NOMO-1 treated with DMSO at 0.1 percent for 48 hours (cell line): ENCODE results near the gene PGLYRP4.
"Not testable (repeated sequence)": the region's sequence is repeated elsewhere in the genome, so short reads cannot be mapped to it uniquely, and the experiment has no call there.

Source experiments
- DNase-seq: peaks from one replicate; lab custom pipeline; 2025; ENCODE audit not compliant: unreplicated experiment; lab: John Stamatoyannopoulos, UW

PGLYRP4 gene

DNA sequence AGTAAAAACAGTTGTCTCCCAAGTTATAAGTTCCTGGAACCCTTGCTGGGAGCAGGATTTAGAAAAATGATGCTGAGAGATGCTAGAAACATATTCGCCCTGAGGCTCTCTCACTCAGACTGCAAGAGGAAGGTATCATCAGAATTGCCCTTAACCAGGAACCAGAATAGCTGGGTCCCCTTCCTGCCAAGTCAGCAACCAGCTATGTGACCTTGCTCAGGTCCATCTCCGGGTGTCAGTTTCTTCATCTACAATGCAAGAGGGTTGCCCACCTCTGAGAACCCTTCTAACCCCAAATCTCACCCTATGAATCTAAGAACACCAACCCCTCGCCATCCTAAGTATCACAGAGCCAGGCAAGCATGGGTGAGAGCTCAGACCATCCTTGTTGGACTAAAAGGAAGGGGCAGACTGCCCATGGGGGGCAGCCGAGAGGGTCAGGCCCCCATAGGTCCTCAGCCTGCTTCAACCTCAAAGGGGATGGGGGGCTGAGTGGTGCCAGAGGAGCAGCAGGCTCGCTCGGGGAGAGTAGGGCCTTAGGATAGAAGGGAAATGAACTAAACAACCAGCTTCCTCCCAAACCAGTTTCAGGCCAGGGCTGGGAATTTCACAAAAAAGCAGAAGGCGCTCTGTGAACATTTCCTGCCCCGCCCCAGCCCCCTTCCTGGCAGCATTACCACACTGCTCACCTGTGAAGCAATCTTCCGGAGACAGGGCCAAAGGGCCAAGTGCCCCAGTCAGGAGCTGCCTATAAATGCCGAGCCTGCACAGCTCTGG lies 8.6 kb upstream of the PGLYRP4 start:
- peak; percentile 88 for DNase-seq

GRCh38 chr1:153356392-153357075 lies 7.9 kb upstream of the PGLYRP4 start:
- DNase-seq: no peak

DNA sequence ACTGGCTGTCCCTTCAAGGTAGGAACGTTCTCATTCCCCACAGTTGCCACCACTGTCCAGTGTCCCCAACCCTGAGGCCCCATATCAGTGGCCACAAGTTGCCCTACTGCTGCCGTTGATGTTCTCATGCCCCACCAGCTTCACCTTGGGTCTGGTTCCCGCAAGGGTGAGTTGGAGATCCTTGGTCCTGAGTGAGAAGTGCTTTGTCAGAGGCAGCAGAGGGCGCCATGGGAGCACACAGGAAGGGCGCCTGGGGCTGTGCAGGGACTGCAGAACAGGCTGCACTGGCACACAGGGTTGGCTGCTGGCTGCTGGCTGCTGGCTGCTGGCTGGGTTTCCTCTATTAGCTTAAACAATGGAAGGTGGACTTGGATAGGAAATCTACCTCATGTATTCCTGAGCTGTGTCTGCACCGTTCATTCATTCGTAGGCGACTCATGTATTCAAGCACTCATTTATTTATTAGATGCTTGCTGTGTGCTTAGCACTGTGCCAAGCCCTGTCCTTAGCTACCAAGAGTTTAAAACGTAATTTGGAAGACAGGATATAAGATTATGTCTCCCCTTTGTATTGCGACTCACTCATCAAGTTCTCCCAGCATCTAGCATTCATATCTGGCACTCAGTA lies 6.9 kb upstream of the PGLYRP4 start:
- DNase-seq: peak; percentile 93

DNA sequence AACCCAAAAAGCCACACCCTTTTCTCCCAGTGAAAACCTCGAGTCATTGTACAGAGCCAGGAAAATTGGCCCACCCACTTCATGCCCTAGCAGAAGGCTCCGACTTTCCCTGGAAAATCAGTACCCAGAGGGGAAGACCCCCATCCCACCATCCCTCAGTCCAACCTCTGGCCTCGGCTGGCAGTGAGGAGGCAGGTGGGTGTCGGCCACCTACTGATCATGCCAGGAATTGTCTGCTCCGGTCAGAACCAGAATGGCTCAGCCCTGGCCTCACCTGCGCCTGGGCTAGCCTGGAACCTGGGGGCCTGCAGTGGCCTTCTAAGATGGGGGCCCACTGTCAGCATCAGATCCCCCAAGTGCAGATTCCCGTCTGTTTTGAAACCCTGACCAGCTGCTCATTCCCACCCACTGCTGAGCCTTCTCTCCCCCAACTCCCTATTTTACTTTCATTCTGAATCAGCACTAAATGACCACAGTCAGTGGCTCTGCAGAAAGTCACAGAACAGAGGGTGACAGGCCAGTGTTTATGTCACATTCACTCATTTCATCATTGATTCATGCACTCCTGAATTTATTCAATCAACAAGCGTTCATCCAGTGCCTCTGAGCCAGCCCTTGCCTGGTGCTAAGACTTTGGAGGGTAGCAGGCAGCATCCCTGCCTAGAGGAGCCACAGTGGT lies 6.0 kb upstream of the PGLYRP4 start:
- no peak for DNase-seq

GRCh38 chr1:153353226-153353947 lies 4.7 kb upstream of the PGLYRP4 start:
- DNase-seq: no peak

GRCh38 chr1:153352523-153352922 lies 3.9 kb upstream of the PGLYRP4 start:
- peak; percentile 72 for DNase-seq

DNA sequence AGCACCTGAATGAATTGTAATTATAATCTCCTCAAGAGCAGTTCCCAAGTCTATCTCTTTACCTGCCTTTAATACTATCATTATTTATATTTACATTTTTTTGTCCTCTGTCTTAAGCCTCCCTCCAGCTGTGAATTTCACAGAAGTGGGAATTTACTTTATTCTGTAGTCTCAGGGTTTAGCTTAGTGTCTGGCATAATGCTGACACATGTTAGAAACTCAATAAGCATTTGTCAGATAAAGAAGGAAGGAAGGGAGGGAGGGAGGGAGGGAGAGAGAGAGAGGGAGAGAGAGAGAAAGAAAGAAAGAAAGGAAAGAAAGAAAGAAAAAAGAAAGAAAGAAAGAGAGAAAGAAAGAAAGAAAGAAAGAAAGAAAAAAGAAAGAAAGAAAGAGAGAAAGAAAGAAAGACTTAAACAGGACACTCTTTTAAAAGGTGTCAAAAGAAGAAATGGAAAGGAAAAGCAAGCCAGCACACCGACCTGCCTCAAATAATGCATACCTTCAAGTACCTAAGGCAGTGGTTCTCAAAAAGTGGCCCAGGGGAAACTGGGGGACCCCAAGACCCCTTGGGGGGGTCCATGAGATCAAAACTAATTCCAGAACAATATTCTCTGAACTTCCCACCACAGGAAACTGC lies 1.8 kb upstream of the PGLYRP4 start:
- DNase-seq: no peak

- peak; percentile 20 for DNase-seq
Measured at GRCh38 chr1:153349363-153350320, 1.0 kb upstream of the PGLYRP4 start.

DNA sequence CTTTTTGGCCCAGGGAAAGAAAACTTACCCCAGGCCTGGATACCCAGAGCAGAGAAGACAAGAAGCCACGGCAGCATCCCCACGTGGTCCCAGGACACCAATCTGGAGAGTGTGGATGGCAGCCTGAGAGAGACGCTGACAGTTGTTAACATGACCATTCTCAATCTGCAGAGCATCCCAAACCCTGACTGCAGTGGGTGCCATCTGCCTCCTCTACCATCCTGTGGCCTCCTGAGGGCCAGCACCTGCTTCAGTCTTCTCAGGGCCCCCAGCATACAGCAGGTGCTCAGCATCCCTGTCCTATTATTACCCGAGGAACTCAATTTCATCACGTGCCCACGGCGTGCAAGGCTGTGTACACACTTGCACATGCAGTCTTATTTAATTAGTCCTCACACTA lies 785 bp downstream of the PGLYRP4 start:
- DNase-seq: no peak

DNA sequence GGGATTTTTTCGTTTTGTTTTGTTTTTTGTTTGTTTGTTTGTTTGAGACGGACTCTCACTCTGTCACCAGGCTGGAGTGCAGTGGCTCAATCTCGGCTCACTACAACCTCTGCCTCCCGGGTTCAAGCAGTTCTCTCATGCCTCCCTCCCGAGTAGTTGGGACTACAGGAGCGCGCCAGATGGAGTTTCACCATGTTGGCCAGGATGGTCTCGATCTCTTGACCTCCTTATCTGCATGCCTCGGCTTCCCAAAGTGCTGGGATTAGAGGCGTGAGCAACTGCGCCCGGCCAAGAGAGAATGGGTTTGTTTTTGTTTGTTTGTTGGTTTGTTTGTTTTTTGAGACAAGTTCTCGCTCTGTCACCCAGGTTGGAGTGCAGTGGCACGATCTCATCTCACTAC lies 1.6 kb downstream of the PGLYRP4 start:
- not testable (repeated sequence) for DNase-seq

GRCh38 chr1:153346077-153346723 lies 2.4 kb downstream of the PGLYRP4 start:
- DNase-seq: no peak

GRCh38 chr1:153345187-153346076 lies 3.2 kb downstream of the PGLYRP4 start:
- no peak for DNase-seq

GRCh38 chr1:153344718-153345025 lies 4.0 kb downstream of the PGLYRP4 start:
- DNase-seq: peak; percentile 82

GRCh38 chr1:153343811-153344717 lies 4.6 kb downstream of the PGLYRP4 start:
- DNase-seq: no peak

GRCh38 chr1:153343040-153343681 lies 5.5 kb downstream of the PGLYRP4 start:
- DNase-seq: no peak

DNA sequence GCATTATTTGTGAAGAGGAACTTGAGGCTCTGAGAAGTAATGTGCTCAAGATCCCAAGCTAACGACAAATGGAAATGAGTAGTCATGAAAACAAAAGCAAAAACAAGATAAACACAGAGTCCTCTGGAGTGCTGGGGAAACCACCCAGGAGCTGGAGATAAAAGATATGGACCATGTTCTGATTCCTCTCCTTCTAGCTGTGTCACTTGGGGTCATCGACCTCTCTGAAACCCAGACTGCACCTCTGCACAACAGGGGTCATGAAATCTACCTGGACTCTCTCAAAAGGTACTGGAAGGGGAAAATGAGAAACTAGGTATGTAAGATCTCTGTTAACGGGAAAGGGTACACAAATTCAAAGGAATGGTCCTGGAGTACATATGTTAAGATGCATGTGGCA lies 6.5 kb downstream of the PGLYRP4 start:
- DNase-seq: peak; percentile 26
